8988T (cell line): ENCODE data around the gene HPX.
"Not testable (repeated sequence)": the region's sequence is repeated elsewhere in the genome, so short reads cannot be mapped to it uniquely, and the experiment has no call there.

Source experiments
- DNase-seq: peaks from one replicate; pipeline ENCODE4 v3.0.0; 2011

The HPX gene

GRCh38 chr11:6413791-6414201, 27.0 kb downstream of the HPX start:
- no peak for DNase-seq

DNA sequence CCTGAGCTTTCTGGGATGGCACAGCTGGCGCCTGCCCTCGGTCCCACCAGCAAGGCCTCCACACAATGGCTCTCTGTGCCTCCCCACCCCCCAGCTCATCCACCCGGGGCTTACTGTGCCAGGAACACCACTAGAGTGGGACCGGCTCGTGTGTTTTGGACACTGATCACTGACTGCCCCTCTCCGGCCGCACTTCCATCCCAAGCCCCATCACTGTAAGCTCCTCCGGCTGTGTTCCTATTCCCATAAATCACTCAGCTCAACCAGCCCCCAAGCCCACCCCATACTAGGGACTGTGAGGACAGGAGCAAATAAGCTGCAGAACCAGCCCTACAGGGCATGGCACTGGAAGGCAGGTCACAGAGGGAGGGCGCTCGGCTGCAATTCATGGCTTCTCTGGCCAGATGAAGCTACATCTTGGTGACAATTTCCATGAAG, 29.2 kb downstream of the HPX start:
- no peak for DNase-seq

DNA sequence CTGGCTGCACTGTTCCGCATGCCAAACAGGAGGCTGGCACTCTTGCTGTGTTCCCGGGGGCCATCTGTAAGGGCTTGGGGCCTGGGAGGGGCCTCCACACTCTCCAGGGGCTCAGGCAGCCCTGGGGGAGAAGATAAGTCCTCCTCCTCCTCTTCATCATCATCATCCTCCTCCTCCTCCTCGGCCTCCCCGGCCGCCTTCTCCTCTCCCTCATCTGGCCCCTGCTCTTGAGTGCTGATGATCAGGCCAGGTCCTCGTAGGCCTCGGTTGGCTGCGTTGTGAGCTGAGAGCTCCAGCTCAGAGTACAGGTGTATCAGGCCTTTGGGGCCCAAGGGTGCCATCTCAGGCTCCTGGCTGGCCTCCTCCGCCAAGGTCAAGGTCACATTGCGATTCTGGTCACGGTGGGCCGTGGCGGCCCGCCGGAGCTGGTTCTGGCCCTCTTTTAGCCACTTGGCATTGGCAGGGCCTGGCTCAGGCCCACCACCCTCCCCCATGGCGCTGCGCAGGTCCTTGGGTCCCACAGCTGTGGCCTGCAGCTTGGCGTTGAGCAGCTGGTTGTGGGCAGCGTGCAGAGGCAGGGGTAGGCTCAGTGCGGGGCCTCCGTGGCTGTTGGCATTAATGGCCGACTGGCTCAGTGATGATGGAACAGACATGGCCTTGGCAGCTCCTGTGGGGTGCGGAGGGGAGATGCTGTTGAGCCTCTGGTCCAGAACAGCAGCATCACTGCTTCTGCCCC, 29.9 kb downstream of the HPX start:
- no peak for DNase-seq

- DNase-seq: no peak
These were observed 34.4 kb downstream of the HPX start for GRCh38 chr11:6406370-6406769.

- DNase-seq: no peak
These were observed 34.9 kb downstream of the HPX start for GRCh38 chr11:6405846-6406245.

DNA sequence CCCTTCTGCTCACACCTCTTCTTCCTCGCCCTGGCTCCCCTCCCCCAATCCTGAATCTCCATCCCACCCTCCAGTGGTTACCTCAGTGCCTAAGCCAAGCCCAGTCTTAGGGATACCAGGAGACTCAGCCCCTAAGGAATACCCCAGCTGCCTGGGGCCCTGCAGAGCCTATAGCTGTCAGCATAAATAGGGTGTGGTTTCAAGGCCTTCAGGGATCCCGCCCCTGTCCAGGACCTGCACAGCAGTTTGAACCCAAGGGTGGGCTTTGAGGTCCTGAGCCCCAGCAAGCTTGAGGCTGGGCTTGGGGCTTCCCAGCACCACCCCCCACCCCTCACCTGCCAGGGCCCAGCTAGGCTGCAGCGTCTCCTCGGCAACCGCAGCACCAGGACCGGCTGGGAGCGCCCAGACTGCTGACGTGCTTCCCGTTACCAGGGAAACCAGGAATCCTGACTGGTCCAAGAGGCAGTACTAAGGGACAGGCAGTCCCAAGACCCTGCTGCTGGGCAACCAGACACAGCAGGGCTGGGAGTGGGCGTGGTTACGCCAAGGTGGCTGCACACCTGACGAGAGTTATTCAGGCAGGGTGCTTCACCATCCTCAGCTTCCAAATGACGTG, 35.6 kb downstream of the HPX start:
- DNase-seq: no peak

DNA sequence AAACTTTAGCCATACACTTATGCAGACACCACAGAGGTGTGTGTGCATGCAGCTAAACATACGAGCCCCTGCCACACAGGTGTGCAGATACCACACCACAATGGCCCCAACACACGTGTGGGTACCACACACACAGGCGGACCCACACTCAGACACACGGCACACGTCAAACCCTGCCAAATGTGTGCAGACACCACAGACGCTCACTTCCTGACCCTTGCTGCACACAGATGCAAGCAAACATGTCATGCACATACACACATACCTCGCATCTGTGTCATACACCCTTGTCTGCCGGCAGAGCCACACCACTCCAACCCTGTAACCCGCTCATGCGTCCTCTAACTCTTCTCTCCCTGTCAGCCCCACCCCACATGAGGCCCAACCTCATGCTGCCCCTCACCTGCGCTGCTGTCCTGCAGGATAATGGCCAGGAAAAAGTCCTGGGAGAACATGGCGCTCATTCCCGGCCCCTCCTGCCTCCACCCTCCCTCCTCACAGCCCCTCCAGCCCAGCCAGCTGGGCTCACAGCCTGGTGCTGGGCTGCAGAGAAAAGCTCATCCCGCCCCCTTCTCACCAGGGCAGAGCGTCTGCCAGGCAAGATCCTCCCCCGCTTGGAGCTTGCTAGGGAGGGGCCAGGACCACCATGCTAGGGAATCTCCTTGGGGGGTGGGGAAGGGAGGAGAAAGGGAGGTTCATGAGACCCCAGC, 36.3 kb downstream of the HPX start:
- DNase-seq: no peak

DNA sequence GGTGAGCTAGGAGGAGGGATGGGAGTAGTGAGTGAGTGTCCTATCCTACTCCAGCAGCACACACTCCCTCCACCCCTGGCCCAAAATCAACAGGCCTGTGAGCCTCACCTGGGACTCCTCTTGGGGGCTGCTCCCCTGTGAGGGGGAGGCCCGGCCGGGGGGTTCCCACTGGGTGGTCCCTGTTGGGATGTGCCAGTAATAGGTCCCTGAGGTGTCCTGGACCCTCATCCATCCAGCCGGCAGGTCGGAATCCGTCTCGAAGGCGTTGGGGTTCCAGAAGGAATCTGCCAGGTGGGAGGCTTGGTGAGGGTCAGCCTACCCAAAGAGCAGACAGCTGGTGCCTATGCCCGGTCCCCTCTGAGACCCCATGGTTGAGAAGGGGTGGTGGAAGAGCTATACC, 37.2 kb downstream of the HPX start:
- no peak for DNase-seq

GRCh38 chr11:6402561-6402981, 38.2 kb downstream of the HPX start:
- DNase-seq: no peak

DNA sequence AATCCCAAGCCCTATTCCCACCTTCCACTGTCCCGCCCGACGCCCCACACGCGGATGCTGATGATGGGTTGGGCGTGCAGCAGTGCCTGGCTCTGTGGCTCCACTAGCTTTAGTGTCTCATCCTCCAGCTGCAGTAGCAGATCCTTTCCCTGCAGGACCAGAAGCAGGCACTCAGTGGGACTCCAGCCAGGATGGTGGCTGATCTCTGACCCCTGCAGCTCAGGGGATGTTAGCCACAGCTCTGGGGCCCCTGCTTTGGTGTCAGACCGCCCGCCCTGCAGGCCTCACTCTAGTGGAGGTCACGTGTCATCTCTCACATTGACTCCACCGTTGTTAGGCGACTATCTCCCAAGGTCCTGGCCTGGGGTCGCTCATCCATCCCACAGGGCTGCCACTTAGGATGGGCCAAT, 38.7 kb downstream of the HPX start:
- no peak for DNase-seq

DNA sequence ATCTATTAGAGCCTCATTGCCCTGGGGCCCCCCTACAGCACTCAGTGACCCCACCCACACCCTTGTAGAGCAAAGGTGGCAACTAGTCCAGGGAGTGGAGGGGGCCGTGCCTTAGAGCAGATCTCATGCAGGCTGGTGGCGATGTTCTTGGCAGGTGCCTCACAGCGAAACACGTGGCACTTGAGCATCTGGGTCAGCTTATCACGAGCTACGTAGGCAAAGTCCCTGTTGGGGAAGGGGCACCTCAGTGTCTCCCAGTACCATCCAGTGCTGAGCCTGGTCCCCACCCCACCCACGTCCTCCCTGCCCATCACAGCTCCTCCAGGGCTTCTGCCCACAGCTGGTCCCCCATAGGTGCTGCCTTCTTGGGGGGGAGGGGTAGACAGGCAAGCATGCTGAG, 39.3 kb downstream of the HPX start:
- no peak for DNase-seq

GRCh38 chr11:6400431-6401345, 40.1 kb downstream of the HPX start:
- DNase-seq: no peak

DNA sequence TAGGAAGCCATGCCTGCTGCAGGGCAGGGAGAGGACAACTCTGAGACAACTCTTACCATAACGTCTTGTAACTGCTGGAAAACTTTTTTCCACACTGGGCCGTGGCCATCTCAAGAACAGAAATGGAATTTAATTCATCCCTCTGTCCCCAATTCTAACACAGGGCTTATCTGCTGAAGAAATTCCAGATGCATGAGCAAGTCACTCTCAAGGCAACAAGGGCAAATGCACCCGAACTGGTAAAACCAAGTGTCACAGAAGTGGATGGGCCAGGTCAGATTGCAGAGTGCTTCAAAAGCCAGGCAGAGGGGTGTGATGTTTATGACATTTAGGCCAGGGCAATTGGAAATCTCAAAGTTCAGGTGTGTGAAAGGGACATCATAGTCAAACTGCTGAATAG, 43.2 kb downstream of the HPX start:
- DNase-seq: no peak

- DNase-seq: no peak
These were observed 43.6 kb downstream of the HPX start for GRCh38 chr11:6397156-6397555.

DNA sequence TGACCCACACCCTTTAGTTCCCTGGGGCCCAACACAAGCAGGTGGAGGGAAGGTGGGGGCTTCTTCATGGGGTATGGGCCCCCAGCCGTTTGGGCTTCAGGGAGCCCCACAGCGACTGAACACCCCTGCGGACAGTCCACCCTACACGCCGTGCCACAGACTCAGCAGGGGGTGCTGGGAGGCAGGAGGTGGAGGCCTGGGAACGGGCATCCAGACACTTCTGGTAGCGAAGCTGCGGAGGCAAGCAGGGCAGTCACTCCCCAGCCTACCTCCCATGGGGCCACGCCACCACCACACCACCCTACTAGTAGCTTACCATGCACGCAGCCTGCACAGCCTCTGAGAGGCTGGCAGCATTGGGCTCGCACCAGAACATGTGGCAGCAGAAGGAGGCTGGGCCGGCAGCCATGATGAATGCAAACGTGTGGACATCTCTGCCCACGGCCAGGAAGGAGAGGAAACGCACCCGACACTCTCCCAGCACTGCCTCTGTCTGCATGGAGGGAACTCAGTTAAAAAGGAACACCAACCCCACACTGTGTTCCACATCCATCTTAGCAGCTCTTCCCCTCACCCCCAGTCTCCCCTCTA, 45.2 kb downstream of the HPX start:
- DNase-seq: no peak

DNA sequence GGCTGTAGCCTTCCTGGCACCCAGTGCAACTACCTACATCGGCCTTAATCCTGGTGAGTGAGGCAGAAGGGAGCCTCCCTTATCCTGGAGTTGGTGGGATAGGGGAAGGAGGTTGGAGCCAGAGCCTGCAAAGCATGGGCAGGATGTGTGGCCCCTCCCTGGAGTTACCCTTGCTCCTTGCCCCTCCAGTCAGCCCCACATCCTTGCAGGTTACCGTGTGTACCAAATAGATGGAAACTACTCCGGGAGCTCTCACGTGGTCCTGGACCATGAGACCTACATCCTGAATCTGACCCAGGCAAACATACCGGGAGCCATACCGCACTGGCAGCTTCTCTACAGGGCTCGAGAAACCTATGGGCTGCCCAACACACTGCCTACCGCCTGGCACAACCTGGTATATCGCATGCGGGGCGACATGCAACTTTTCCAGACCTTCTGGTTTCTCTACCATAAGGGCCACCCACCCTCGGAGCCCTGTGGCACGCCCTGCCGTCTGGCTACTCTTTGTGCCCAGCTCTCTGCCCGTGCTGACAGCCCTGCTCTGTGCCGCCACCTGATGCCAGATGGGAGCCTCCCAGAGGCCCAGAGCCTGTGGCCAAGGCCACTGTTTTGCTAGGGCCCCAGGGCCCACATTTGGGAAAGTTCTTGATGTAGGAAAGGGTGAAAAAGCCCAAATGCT, 46.7 kb downstream of the HPX start:
- DNase-seq: no peak

- DNase-seq: not testable (repeated sequence)
These were observed 48.5 kb downstream of the HPX start for GRCh38 chr11:6392251-6392650.

DNA sequence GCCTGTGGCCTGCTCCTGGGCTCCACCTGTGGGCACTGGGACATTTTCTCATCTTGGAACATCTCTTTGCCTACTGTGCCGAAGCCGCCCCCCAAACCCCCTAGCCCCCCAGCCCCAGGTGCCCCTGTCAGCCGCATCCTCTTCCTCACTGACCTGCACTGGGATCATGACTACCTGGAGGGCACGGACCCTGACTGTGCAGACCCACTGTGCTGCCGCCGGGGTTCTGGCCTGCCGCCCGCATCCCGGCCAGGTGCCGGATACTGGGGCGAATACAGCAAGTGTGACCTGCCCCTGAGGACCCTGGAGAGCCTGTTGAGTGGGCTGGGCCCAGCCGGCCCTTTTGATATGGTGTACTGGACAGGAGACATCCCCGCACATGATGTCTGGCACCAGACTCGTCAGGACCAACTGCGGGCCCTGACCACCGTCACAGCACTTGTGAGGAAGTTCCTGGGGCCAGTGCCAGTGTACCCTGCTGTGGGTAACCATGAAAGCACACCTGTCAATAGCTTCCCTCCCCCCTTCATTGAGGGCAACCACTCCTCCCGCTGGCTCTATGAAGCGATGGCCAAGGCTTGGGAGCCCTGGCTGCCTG, 49.2 kb downstream of the HPX start:
- DNase-seq: no peak

GRCh38 chr11:6390718-6391469, 49.9 kb downstream of the HPX start:
- no peak for DNase-seq

- peak; percentile 90 for DNase-seq
These were observed 50.7 kb downstream of the HPX start, which contains the start of gene SMPD1 for GRCh38 chr11:6389905-6390717. Gene SMPD1 (plus strand): TSS chr11:6390474. CDS start chr11:6390599, 125 bp downstream.
